Adrenal gland (tissue), 12 donors: ENCODE measurements around the gene SDK2. TPM values are rescaled to one million over a fixed set of nuclear protein-coding genes. Genes with fewer than 3 reads are reported as not detected.

ENCODE experiments used
- DNase-seq, 7 donors: peaks; one replicate each; pipeline ENCODE4 v3.0.0-alpha.2; 2019 to 2020
- H3K27ac ChIP-seq, 5 donors: fragments of 200-600 bp; sonication (generic) in 4 of 5; 1 replicate in 3 of 5; 2 replicates in 2 of 5; pipeline versions ENCODE4 v1.5.1 to v1.8.0; 2016 to 2020; ENCODE audit warnings: mild to moderate bottlenecking in 1 of 5
- H3K27me3 ChIP-seq: fragments of 200-600 bp; 2 replicates; pipeline ENCODE4 v1.8.0; 2021
- H3K36me3 ChIP-seq, 2 donors: fragments of 200-600 bp; replicated peaks in 1 of 2; 1 replicate in 1 of 2; 2 replicates in 1 of 2; pipeline versions ENCODE4 v1.5.1 to v1.8.0; 2018 to 2022
- H3K4me1 ChIP-seq, 2 donors: fragments of 200-600 bp; replicated peaks in 1 of 2; 1 replicate in 1 of 2; 2 replicates in 1 of 2; pipeline versions ENCODE4 v1.5.1 to v1.8.0; 2018 to 2021
- H3K4me3 ChIP-seq, 4 donors: fragments of 200-600 bp; sonication (generic) in 3 of 4; one replicate each; pipeline ENCODE4 v1.5.1; 2016 to 2018
- H3K9me3 ChIP-seq, 3 donors: fragments of 200-600 bp; sonication (generic) in 1 of 3; replicated peaks in 1 of 3; 1 replicate in 2 of 3; 2 replicates in 1 of 3; pipeline versions ENCODE4 v1.5.1 to v1.8.0; 2016 to 2021
- POLR2A ChIP-seq, 2 donors: fragments of 450-650 bp; IDR thresholded peaks; one replicate each; pipeline ENCODE4 v1.6.1; 2017; ENCODE audit warnings: antibody characterized with exemption in 2 of 2, mild to moderate bottlenecking in 2 of 2, moderate library complexity in 1 of 2
- WGBS, 4 donors: extraction: QIAGEN DNeasy Blood & Tissue Kit in 2 of 4; methylation state at CpG; one replicate each; pipeline versions ENCODE4 v1.1.5 to v1.1.7; 2013 to 2017; 5-methylcytosine and 5-hydroxymethylcytosine counted together
- intact Hi-C, 2 donors: fragments of 100-400 bp; cut with DNase I; formaldehyde crosslinking; loops; one replicate each; pipeline versions ENCODE4 v1.14.1 to v1.15.0; 2022 to 2023
- polyA plus RNA-seq, 3 donors: library from polyadenylated mRNA; stranded (reverse); fragments of 200-250 nt in 2 of 3; fragments of 350-450 nt in 1 of 3; fragmentation: Illumina TruSeq in 1 of 3; extraction: RNeasy Lipid Tissue Mini Kit (QIAGEN cat#74804) in 1 of 3; gene quantifications; one replicate each; pipeline ENCODE4 v1.2.3, GENCODE V29; 2013 to 2014
- total RNA-seq, 9 donors: library from RNA; depleted of rRNA in 4 of 9; stranded (reverse); fragments of >200 nt in 4 of 9; fragments of 120-200 nt in 1 of 9; fragmentation: NEBNext Ultra II Directional in 1 of 9; extraction: Animal tissue kit (Norgen Biotek cat#: 25700) in 1 of 9; gene quantifications; one replicate each; pipeline versions ENCODE4 v1.1.0 to v1.2.4, GENCODE V29; 2013 to 2023
- TF ChIP-seq, protein P1 (sequence below), 6 experiments: fragments of 450-650 bp in 4 of 6; fragments of 200-600 bp in 2 of 6; sonication (generic) in 1 of 6; IDR thresholded peaks; 1 replicate in 5 of 6; 2 replicates in 1 of 6; pipeline versions ENCODE4 v1.5.1 to v1.8.0; 2016 to 2021; ENCODE audit warnings: antibody characterized with exemption in 6 of 6, mild to moderate bottlenecking in 2 of 6, moderate library complexity in 1 of 6
- donor health status: healthy with polysubstance abuse.
- donor health status: Bipolar disorder and iron deficiency.
- donor health status: DM: yes; HTN: yes; CAD: no.
- donor health status: DM: no; HTN: no; CAD: no.
- donor health status: DM: no; HTN: no; CAD: no.
- donor health status: DM: yes; HTN: yes; CAD: no.

The SDK2 gene
- total and polyA plus RNA-seq, 12 donors = 0.27 to 2.1 (median 0.84) TPM

DNA sequence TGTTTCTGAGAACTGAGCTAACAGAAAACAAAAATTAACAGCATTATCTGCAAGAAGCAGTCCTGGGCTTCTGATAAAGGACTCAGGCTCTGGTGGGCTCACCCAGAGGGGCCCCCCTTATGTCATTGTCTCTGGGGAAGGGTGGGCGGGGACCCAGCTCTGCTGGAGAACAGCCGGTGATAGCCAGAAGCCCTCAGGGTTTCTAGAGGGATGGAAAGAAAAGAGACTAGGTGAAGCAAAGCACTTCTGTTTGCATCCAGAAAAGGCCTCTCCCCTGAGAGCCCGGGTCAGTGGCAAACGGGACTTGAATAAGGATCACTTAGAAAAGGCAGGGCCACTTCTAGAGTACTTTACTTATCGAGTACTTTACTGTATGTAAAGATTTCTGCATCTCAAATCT lies 325.4 kb downstream of the SDK2 start:
- no peak for DNase-seq
- 69 to 81% (median 69%) methylated on average over 5 of the region's 5 CpGs for WGBS, 4 donors
- Histone ChIP-seq H3K27ac (peak overlapping the region in 1 of 5 donors; percentile 23), H3K36me3 (no peaks in the 10 kb centered on the region), H3K4me1 (peaks cover 14 to 18% of the 10 kb centered on the region in 2 donors), H3K27me3 (no peaks in the 10 kb centered on the region), H3K9me3 (no peaks in the 10 kb centered on the region), H3K4me3 (no peak overlapping the region)
- TF ChIP-seq, protein P1, sequence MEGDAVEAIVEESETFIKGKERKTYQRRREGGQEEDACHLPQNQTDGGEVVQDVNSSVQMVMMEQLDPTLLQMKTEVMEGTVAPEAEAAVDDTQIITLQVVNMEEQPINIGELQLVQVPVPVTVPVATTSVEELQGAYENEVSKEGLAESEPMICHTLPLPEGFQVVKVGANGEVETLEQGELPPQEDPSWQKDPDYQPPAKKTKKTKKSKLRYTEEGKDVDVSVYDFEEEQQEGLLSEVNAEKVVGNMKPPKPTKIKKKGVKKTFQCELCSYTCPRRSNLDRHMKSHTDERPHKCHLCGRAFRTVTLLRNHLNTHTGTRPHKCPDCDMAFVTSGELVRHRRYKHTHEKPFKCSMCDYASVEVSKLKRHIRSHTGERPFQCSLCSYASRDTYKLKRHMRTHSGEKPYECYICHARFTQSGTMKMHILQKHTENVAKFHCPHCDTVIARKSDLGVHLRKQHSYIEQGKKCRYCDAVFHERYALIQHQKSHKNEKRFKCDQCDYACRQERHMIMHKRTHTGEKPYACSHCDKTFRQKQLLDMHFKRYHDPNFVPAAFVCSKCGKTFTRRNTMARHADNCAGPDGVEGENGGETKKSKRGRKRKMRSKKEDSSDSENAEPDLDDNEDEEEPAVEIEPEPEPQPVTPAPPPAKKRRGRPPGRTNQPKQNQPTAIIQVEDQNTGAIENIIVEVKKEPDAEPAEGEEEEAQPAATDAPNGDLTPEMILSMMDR (IDR thresholded peaks at IDR 0.05) = no peak
- intact Hi-C loops = no loop called here

DNA sequence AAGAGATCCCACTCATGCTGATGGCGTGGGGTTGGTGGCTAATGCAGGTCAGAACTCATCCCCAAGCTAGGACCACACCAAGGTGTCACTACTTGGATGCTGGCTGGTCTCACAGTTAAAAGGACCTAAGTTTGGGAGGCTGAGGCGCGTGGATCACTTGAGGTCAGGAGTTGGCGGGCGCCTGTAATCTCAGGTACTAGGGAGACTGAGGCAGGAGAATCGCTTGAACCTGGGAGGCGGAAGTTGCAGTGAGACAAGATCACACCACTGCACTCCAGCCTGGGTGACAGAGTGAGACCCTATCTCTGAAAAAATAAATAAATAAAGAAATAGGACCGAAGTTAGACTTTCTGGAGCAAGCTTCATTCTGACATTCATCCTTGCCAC lies 325.8 kb downstream of the SDK2 start:
- peaks cover 14 to 18% of the 10 kb centered on the region in 2 donors for H3K4me1 ChIP-seq
- 92 to 96% (median 93%) methylated on average over 8 of the region's 8 CpGs for WGBS, 4 donors
- H3K27me3 ChIP-seq = no peaks in the 10 kb centered on the region
- no peak overlapping the region for H3K4me3 ChIP-seq
- intact Hi-C loops = no loop called here
- DNase-seq = no peak
- H3K36me3 ChIP-seq = no peaks in the 10 kb centered on the region
- TF ChIP-seq, protein P1 (IDR thresholded peaks at IDR 0.05) = no peak
- no peak overlapping the region for H3K27ac ChIP-seq
- no peaks in the 10 kb centered on the region for H3K9me3 ChIP-seq

DNA sequence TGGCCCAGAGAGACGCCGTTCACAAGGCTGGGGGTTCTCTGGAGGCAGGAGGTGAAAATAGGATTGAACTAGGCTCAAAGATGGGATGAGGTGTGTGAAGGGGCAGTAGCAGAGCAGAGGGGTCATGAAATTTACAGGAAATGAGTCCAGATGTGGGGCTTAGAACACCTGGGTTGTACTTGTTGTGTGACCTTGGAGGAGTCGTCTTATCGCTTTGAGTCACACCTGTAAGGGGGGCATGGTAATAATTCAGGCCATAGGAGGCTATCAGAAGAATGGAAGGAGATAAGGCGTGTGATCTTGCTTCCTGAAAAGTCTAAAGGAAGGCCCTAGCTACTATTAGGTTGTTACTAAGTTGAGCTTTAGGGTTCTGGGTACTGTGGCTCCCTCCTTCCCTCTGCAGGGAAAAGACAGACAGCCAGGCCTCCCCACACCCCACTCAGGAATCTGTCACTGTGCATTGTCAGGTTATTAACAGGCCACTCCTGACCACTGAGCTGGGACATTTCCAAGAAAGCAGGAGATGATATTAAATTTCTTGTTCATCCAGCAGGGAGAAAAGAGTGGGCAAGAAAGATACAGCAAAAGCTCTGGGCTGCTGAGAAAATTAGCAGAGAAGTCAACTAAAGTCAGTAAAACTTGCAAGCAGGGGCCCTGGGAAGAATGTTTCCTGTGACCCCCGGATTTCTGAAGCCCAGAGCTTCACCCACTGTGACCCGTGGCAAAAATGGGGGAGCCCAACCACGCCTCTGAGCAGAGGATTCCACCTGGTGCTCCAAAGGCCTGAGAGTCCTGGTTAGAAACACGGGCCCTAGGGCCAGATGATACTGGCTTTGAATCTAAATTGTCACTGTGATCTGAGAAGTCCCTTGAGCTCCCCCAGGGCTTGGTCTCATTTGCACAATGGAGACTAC lies 326.5 kb downstream of the SDK2 start:
- Histone ChIP-seq H3K36me3 (no peaks in the 10 kb centered on the region), H3K27me3 (no peaks in the 10 kb centered on the region), H3K4me3 (no peak overlapping the region), H3K27ac (no peak overlapping the region), H3K9me3 (no peaks in the 10 kb centered on the region), H3K4me1 (peaks cover 14 to 19% of the 10 kb centered on the region in 2 donors)
- intact Hi-C loops = no loop called here
- no peak for DNase-seq
- WGBS, 4 donors = 63 to 79% (median 71%) methylated on average over 9 of the region's 9 CpGs
- no peak for TF ChIP-seq POLR2A (IDR thresholded peaks at IDR 0.05)
- TF ChIP-seq, protein P1 (IDR thresholded peaks at IDR 0.05) = no peak

DNA sequence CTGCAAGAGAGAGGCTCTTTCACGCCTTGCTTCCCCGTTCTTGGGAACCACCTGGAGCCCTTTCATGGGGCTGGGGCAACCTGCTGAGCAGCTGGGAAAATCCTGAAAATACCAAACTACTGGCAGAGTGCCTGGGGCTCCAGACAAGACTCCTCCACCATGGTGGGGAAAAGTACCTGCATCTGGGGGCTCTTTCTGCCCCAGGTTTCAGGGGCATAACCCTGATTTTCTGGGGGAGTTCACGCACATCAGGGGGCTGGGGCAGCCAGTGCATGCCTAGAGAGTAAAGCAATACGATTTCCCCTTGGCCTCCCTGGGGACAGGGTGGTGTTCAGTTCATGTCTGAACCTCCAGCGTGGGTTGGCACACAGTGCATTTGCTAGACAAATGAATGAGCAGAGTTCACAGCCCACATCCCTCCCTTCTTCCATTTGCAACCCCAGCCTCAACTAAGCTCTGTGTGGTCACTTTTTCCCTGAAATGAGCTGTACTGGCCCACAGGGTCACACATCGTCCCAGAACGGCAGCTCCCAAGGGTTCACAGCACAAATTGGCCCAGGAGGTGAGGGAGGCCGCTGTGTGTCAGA lies 327.2 kb downstream of the SDK2 start:
- 61 to 72% (median 67%) methylated on average over 4 to 8 of the region's 8 CpGs for WGBS, 4 donors
- Histone ChIP-seq H3K4me1 (peaks cover 14 to 25% of the 10 kb centered on the region in 2 donors), H3K27ac (no peak overlapping the region), H3K36me3 (no peaks in the 10 kb centered on the region), H3K9me3 (no peaks in the 10 kb centered on the region), H3K27me3 (no peaks in the 10 kb centered on the region), H3K4me3 (no peak overlapping the region)
- TF ChIP-seq POLR2A (IDR thresholded peaks at IDR 0.05) = no peak
- TF ChIP-seq, protein P1 (IDR thresholded peaks at IDR 0.05) = no peak
- intact Hi-C loops = no loop called here
- peak in 1 of 7 donors; percentile 48 for DNase-seq
